Uterus (tissue), 2 donors: ENCODE data around the gene CIITA.

Source experiments
- CTCF ChIP-seq, 4 experiments: fragments of 200-600 bp in 2 of 4; fragments of 450-650 bp in 2 of 4; sonication (generic) in 2 of 4; IDR thresholded peaks; one replicate each; pipeline ENCODE4 v1.5.1; 2016 to 2019; ENCODE audit warnings: antibody characterized with exemption in 4 of 4, mild to moderate bottlenecking in 2 of 4, moderate library complexity in 1 of 4
- POLR2A ChIP-seq, 2 donors: fragments of 450-650 bp; IDR thresholded peaks; one replicate each; pipeline ENCODE4 v1.6.1; 2016; ENCODE audit warnings: antibody characterized with exemption in 2 of 2, mild to moderate bottlenecking in 1 of 2, moderate library complexity in 1 of 2

- TF ChIP-seq CTCF (IDR thresholded peaks at IDR 0.05) (no peak), POLR2A (IDR thresholded peaks at IDR 0.05) (no peak)
Observed at GRCh38 chr16:10867199-10867598, 9.8 kb upstream of the CIITA start.
